Type B pancreatic cell (in vitro differentiated cells): Measurements from ENCODE around the gene LRFN4. TPM values are rescaled to one million over a fixed set of nuclear protein-coding genes. Genes with fewer than 3 reads are reported as not detected.

Experiments used
- DNase-seq: peaks from one replicate; pipeline ENCODE4 v3.0.0; 2021; ENCODE audit warnings: mixed read lengths; ENCODE audit not compliant: unreplicated experiment; ENCODE audit errors: extremely low spot score
- H3K27ac Mint-ChIP-seq: 2 replicates; pipeline ENCODE4 v1.8.0; 2021; ENCODE audit warnings: mild to moderate bottlenecking, mixed read lengths
- H3K27me3 Mint-ChIP-seq: 2 replicates; pipeline ENCODE4 v1.8.0; 2021; ENCODE audit warnings: mixed read lengths
- H3K36me3 Mint-ChIP-seq: 2 replicates; pipeline ENCODE4 v1.8.0; 2021; ENCODE audit warnings: mixed read lengths
- H3K4me1 Mint-ChIP-seq: one replicate; pipeline ENCODE4 v1.8.0; 2021; ENCODE audit warnings: mixed read lengths; ENCODE audit not compliant: unreplicated experiment
- H3K4me3 Mint-ChIP-seq: 2 replicates; pipeline ENCODE4 v1.8.0; 2021; ENCODE audit warnings: mild to moderate bottlenecking, mixed read lengths
- H3K9me3 Mint-ChIP-seq: 2 replicates; pipeline ENCODE4 v1.8.0; 2021; ENCODE audit warnings: mixed read lengths
- total RNA-seq: library from RNA; stranded (reverse); gene quantifications from 2 replicates; pipeline ENCODE4 v1.2.1, GENCODE V29; 2021; ENCODE audit warnings: low replicate concordance
- TF ChIP-seq, protein P1 (sequence below): fragments of 200-600 bp; sonication (generic); conservative IDR thresholded peaks from 2 replicates; pipeline ENCODE4 v1.5.0; 2021; ENCODE audit warnings: antibody characterized with exemption, mild to moderate bottlenecking

Gene LRFN4
- total RNA-seq, 1 donor from 2014 or later, result 28.5 TPM

DNA sequence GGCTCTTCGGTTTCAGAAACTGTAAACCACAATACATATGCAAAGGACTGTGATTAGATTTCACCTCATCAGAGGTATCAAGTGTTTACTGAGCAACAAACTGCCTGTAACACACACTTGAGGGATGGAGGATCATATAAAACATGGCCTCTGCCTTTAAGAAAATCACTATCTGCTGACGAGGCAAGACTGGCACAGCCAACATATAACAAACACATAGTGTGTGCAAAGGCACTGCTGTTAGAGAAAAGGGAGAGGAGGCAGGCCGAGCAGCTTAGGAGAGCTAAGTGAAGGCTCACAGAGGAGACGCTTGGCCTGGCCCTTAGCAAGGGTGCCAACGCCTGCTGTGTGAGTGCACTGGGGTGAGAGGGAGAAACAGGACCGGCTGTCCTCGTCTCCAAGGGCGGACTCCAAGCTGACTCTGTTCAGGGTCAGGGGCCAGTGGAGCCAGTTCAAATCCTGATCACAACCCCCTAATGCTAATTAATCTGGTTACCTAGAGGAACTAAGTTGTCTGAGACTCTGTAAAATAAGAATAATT lies 48.2 kb downstream of the LRFN4 start:
- H3K27ac Mint-ChIP-seq, result no peak overlapping the region

DNA sequence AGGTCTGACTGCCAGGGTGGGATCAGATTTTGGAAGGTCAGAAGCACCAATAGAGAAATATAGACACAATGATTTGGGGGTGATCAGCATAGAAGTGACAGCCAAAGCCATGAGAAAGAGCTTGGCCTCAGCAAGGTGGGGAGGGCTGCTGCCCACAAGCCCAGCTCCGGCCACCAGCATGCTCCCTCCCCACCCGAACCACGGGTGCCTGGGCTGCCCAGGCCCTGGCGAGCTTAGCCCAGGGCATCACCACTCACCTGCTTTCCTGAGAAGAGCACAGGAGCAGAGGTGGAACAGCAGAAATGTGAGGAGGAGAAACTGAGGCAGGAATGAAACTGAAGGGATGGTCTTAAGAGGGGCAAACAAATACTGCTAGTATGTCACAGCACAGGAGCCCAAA lies 48.8 kb downstream of the LRFN4 start:
- no peak overlapping the region for H3K27ac Mint-ChIP-seq
- H3K4me3 Mint-ChIP-seq, result no peak overlapping the region
- peaks cover 38% of the 10 kb centered on the region for H3K4me1 Mint-ChIP-seq
- no peaks in the 10 kb centered on the region for H3K27me3 Mint-ChIP-seq
- DNase-seq, result no peak
- H3K36me3 Mint-ChIP-seq, result no peaks in the 10 kb centered on the region
- TF ChIP-seq, protein P1, sequence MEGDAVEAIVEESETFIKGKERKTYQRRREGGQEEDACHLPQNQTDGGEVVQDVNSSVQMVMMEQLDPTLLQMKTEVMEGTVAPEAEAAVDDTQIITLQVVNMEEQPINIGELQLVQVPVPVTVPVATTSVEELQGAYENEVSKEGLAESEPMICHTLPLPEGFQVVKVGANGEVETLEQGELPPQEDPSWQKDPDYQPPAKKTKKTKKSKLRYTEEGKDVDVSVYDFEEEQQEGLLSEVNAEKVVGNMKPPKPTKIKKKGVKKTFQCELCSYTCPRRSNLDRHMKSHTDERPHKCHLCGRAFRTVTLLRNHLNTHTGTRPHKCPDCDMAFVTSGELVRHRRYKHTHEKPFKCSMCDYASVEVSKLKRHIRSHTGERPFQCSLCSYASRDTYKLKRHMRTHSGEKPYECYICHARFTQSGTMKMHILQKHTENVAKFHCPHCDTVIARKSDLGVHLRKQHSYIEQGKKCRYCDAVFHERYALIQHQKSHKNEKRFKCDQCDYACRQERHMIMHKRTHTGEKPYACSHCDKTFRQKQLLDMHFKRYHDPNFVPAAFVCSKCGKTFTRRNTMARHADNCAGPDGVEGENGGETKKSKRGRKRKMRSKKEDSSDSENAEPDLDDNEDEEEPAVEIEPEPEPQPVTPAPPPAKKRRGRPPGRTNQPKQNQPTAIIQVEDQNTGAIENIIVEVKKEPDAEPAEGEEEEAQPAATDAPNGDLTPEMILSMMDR, result no peak
- no peaks in the 10 kb centered on the region for H3K9me3 Mint-ChIP-seq

More for the DNA sequence above, 48.2 kb downstream of the LRFN4 start:
- no peaks in the 10 kb centered on the region for H3K36me3 Mint-ChIP-seq
- no peaks in the 10 kb centered on the region for H3K27me3 Mint-ChIP-seq
- TF ChIP-seq, protein P1, result no peak
- peaks cover 38% of the 10 kb centered on the region for H3K4me1 Mint-ChIP-seq
- H3K4me3 Mint-ChIP-seq, result no peak overlapping the region
- no peaks in the 10 kb centered on the region for H3K9me3 Mint-ChIP-seq
- no peak for DNase-seq

GRCh38 chr11:66906061-66906733 lies 49.3 kb downstream of the LRFN4 start:
- no peak overlapping the region for H3K27ac Mint-ChIP-seq
- no peak overlapping the region for H3K4me3 Mint-ChIP-seq
- TF ChIP-seq, protein P1, result no peak
- H3K36me3 Mint-ChIP-seq, result no peaks in the 10 kb centered on the region
- H3K9me3 Mint-ChIP-seq, result no peaks in the 10 kb centered on the region
- H3K4me1 Mint-ChIP-seq, result peaks cover 38% of the 10 kb centered on the region
- no peaks in the 10 kb centered on the region for H3K27me3 Mint-ChIP-seq
- DNase-seq, result no peak

DNA sequence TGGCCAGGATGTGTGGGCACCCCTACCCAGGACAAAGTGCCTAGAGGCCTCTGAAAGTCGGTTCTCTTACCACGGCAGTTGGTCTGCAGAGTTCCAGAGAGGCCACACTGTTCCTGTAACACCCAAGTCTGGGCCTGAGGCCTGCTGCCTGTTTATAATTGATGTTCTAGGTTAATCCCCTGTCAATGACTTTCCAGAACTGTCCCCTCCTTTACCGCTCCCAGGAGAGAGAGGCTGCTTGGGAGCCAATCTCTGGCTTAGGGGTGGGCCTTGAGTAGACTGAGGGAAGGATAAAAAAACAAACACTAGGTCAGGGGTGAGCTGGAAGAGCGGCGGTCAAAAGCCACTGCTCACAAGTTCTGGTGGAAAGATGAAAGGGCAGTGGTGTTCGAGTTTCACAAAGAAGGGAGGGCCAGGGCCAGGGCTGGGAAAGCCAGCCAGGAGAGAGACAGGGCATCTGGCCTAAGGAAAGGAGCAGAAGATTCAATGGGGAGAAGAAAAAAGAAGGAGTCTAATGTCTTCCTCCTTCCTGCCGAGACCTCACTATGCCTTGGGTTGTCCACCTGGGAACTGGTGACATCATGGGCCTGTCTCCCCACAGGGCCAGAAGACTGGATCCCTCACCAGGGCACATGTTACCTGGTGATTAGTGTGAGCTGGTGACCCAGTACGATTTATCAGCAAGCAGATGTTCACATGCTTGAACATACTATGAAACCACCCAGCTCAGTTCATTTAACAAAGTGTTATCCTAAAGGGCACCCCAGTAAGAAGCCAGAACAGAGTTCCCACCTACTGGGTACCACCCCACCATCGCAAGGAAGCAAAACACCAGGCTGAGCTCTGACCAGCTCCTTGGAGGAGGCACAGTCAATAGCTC lies 51.1 kb downstream of the LRFN4 start:
- TF ChIP-seq, protein P1, result no peak
- Mint-ChIP-seq H3K9me3 (no peaks in the 10 kb centered on the region), H3K36me3 (no peaks in the 10 kb centered on the region), H3K27me3 (no peaks in the 10 kb centered on the region), H3K4me1 (peaks cover 42% of the 10 kb centered on the region), H3K4me3 (no peak overlapping the region), H3K27ac (peak overlapping the region; percentile 40)
- no peak for DNase-seq

- Mint-ChIP-seq H3K27ac (no peak overlapping the region), H3K9me3 (no peaks in the 10 kb centered on the region), H3K27me3 (no peaks in the 10 kb centered on the region), H3K4me1 (peaks cover 39% of the 10 kb centered on the region), H3K4me3 (no peak overlapping the region), H3K36me3 (no peaks in the 10 kb centered on the region)
- no peak for DNase-seq
- TF ChIP-seq, protein P1, result no peak
Observed at GRCh38 chr11:66909181-66909580, 52.3 kb downstream of the LRFN4 start.
